Thyroid gland (tissue), 4 donors: ENCODE measurements around the gene ABTB2. TPM values are rescaled to one million over a fixed set of nuclear protein-coding genes. Genes with fewer than 3 reads are reported as not detected.

Experiments
- DNase-seq, 2 donors: peaks; one replicate each; pipeline ENCODE4 v3.0.0-alpha.2; 2019
- H3K27ac ChIP-seq, 3 donors: fragments of 200-600 bp; sonication (generic); 1 replicate in 2 of 3; 2 replicates in 1 of 3; pipeline ENCODE4 v1.5.1; 2016 to 2019; ENCODE audit warnings: mild to moderate bottlenecking in 1 of 3, moderate library complexity in 1 of 3
- H3K27me3 ChIP-seq: fragments of 200-600 bp; sonication (generic); one replicate; pipeline ENCODE4 v1.5.1; 2019
- H3K36me3 ChIP-seq, 2 donors: fragments of 200-600 bp; sonication (generic); one replicate each; pipeline ENCODE4 v1.5.1; 2016 to 2019
- H3K4me1 ChIP-seq, 2 donors: fragments of 200-600 bp; sonication (generic); one replicate each; pipeline ENCODE4 v1.5.1; 2017 to 2019
- H3K4me3 ChIP-seq, 3 donors: fragments of 200-600 bp; sonication (generic); replicated peaks in 1 of 3; 1 replicate in 2 of 3; 2 replicates in 1 of 3; pipeline ENCODE4 v1.5.1; 2016; ENCODE audit warnings: mild to moderate bottlenecking in 1 of 3
- H3K9me3 ChIP-seq: fragments of 200-600 bp; sonication (generic); one replicate; pipeline ENCODE4 v1.5.1; 2017
- CTCF ChIP-seq, 6 experiments: fragments of 200-600 bp in 3 of 6; fragments of 450-650 bp in 3 of 6; sonication (generic) in 3 of 6; IDR thresholded peaks; one replicate each; pipeline ENCODE4 v1.5.1; 2016 to 2019; ENCODE audit warnings: antibody characterized with exemption in 6 of 6, mild to moderate bottlenecking in 2 of 6, inconsistent platforms in 1 of 6, moderate library complexity in 1 of 6
- POLR2A ChIP-seq, 2 donors: fragments of 450-650 bp; IDR thresholded peaks; one replicate each; pipeline ENCODE4 v1.6.1; 2017; ENCODE audit warnings: antibody characterized with exemption in 2 of 2, mild to moderate bottlenecking in 2 of 2, moderate library complexity in 1 of 2
- WGBS, 2 donors: methylation state at CpG; one replicate each; pipeline ENCODE4 v1.1.5; 2017; 5-methylcytosine and 5-hydroxymethylcytosine counted together
- intact Hi-C: fragments of 100-400 bp; cut with DNase I; formaldehyde crosslinking; loops from one replicate; pipeline ENCODE4 v1.15.1; 2023
- total RNA-seq, 4 donors: library from RNA; depleted of rRNA; stranded (reverse); fragments of >200 nt; gene quantifications; one replicate each; pipeline ENCODE4 v1.2.3, GENCODE V29; 2016

ABTB2 gene
- total RNA-seq, 4 donors from 2014 or later: 1.2 to 5.0 (median 3.3) TPM

DNA sequence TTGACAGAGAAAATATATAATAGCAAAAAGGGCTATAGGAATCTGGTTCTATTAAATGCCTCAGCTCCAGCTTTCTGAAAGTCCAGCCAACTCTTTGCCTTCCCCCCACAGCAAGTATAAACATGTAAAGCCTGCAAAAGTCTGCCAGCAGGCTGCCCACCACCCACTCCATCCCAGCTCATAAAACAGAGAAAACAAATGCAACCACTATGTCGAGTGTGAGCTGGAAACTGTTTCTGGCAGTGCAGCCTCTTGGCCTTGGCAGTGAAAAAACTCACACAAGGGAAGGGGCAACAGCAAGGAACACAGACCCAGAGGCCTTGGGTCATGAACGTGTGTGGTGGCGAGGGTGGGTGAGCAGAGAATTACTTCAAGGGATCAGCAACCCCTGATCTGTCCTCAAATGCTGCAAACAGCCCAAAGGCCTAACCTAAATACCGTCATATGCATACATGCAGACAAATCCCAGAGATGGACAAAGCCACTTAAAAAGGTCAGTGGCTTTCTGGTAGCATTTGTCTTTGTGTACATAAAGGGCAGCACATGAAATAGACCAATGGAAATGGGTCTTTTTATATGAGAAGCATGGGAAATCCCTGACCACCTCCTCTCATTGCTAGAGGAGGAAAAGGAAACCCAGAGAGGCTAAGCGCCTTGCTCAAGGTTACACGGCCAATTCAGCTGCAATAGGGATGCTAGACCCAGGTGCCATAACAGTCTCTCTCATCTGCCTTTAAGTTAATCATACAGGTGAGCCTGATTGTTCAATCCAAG, 177.6 kb downstream of the ABTB2 start:
- peak overlapping the region; percentile 6 to 43 (median 21) for H3K27ac ChIP-seq
- intact Hi-C loops: no loop called here
- 54 to 68% methylated on average over 6 of the region's 6 CpGs for WGBS, 2 donors
- TF ChIP-seq CTCF (IDR thresholded peaks at IDR 0.05): no peak
- DNase-seq: peak; percentile 42 to 45
- no peaks in the 10 kb centered on the region for H3K27me3 ChIP-seq
- H3K4me3 ChIP-seq: no peak overlapping the region
- H3K9me3 ChIP-seq: no peaks in the 10 kb centered on the region
- no peaks in the 10 kb centered on the region for H3K36me3 ChIP-seq
- peaks cover 10 to 18% of the 10 kb centered on the region in 2 donors for H3K4me1 ChIP-seq

- TF ChIP-seq POLR2A (IDR thresholded peaks at IDR 0.05): no peak
- TF ChIP-seq CTCF (IDR thresholded peaks at IDR 0.05): no peak
- intact Hi-C loops: loop anchor here (10.0 kb wide), 1 partner anchor 316 kb away; no protein-coding TSS in a partner anchor
Measured at GRCh38 chr11:34179026-34179675, 178.7 kb downstream of the ABTB2 start.

GRCh38 chr11:34178209-34178821, 179.5 kb downstream of the ABTB2 start:
- no peak for DNase-seq
- H3K4me3 ChIP-seq: no peak overlapping the region
- H3K4me1 ChIP-seq: peaks cover 13 to 24% of the 10 kb centered on the region in 2 donors
- intact Hi-C loops: loop anchor here (10.0 kb wide), 1 partner anchor 316 kb away; no protein-coding TSS in a partner anchor
- H3K27me3 ChIP-seq: no peaks in the 10 kb centered on the region
- no peaks in the 10 kb centered on the region for H3K36me3 ChIP-seq
- no peaks in the 10 kb centered on the region for H3K9me3 ChIP-seq
- TF ChIP-seq POLR2A (IDR thresholded peaks at IDR 0.05): no peak
- TF ChIP-seq CTCF (IDR thresholded peaks at IDR 0.05): no peak
- H3K27ac ChIP-seq: no peak overlapping the region
- 93 to 96% methylated on average over 10 of the region's 10 CpGs for WGBS, 2 donors

More at GRCh38 chr11:34179026-34179675, 178.7 kb downstream of the ABTB2 start:
- no peaks in the 10 kb centered on the region for H3K36me3 ChIP-seq
- no peaks in the 10 kb centered on the region for H3K9me3 ChIP-seq
- no peak overlapping the region for H3K4me3 ChIP-seq
- WGBS, 2 donors: 46 to 60% methylated on average over 9 of the region's 9 CpGs
- H3K4me1 ChIP-seq: peaks cover 10 to 24% of the 10 kb centered on the region in 2 donors
- peak; percentile 74 to 83 for DNase-seq
- peak overlapping the region in 2 of 3 donors; percentile 6 to 43 for H3K27ac ChIP-seq
- H3K27me3 ChIP-seq: no peaks in the 10 kb centered on the region

GRCh38 chr11:34176751-34177209, 181.0 kb downstream of the ABTB2 start:
- no peaks in the 10 kb centered on the region for H3K9me3 ChIP-seq
- intact Hi-C loops: loop anchor here (2.0 to 10.0 kb wide), 2 partner anchors 180 to 318 kb away; no protein-coding TSS in a partner anchor

More at GRCh38 chr11:34176751-34177209, 181.0 kb downstream of the ABTB2 start:
- H3K4me1 ChIP-seq: peaks cover 13 to 24% of the 10 kb centered on the region in 2 donors
- H3K36me3 ChIP-seq: no peaks in the 10 kb centered on the region
- no peaks in the 10 kb centered on the region for H3K27me3 ChIP-seq
- WGBS, 2 donors: 60 to 66% methylated on average over 2 of the region's 2 CpGs
- H3K27ac ChIP-seq: no peak overlapping the region
- no peak for DNase-seq
- no peak for TF ChIP-seq CTCF (IDR thresholded peaks at IDR 0.05)
- no peak for TF ChIP-seq POLR2A (IDR thresholded peaks at IDR 0.05)
- H3K4me3 ChIP-seq: no peak overlapping the region
